H9 (cell line): Measurements from ENCODE around the gene COP1. TPM values are rescaled to one million over a fixed set of nuclear protein-coding genes. Genes with fewer than 3 reads are reported as not detected.

Experiments
- DNase-seq: peaks from one replicate; pipeline ENCODE4 v3.0.0-alpha.2; 2017
- H2AFZ ChIP-seq: one replicate; pipeline ENCODE4 v1.6.1; 2013; ENCODE audit warnings: mild to moderate bottlenecking, low read length, control low read depth, moderate library complexity
- H2AK5ac ChIP-seq: 2 replicates; pipeline ENCODE4 v1.6.1; 2013; ENCODE audit warnings: low read length, control low read depth, mixed read lengths; ENCODE audit not compliant: insufficient read length
- H2BK120ac ChIP-seq: one replicate; pipeline ENCODE4 v1.6.1; 2013; ENCODE audit warnings: low read depth, mild to moderate bottlenecking, low read length, control low read depth, inconsistent platforms; ENCODE audit not compliant: poor library complexity, severe bottlenecking
- H2BK12ac ChIP-seq: 2 replicates; pipeline ENCODE4 v1.6.1; 2013; ENCODE audit warnings: low read length, control low read depth, mixed read lengths, low read depth; ENCODE audit not compliant: insufficient read length
- H2BK15ac ChIP-seq: 2 replicates; pipeline ENCODE4 v1.6.1; 2013; ENCODE audit warnings: low read depth, low read length, control low read depth
- H2BK20ac ChIP-seq: one replicate; pipeline ENCODE4 v1.6.1; 2013; ENCODE audit warnings: low read depth, mild to moderate bottlenecking, low read length, control low read depth, inconsistent platforms; ENCODE audit not compliant: poor library complexity, severe bottlenecking
- H2BK5ac ChIP-seq: 2 replicates; pipeline ENCODE4 v1.6.1; 2013; ENCODE audit warnings: low read length, control low read depth, mixed read lengths; ENCODE audit not compliant: insufficient read length
- H3K14ac ChIP-seq: 2 replicates; pipeline ENCODE4 v1.6.1; 2013; ENCODE audit warnings: low read length, control low read depth; ENCODE audit not compliant: insufficient read depth
- H3K18ac ChIP-seq: 2 replicates; pipeline ENCODE4 v1.6.1; 2013; ENCODE audit warnings: low read depth, mild to moderate bottlenecking, mixed read lengths, low read length, control low read depth; ENCODE audit not compliant: insufficient read length
- H3K23ac ChIP-seq: 2 replicates; pipeline ENCODE4 v1.6.1; 2013; ENCODE audit warnings: low read length, control low read depth, mixed read lengths, low read depth; ENCODE audit not compliant: insufficient read length
- H3K23me2 ChIP-seq: 2 replicates; pipeline ENCODE4 v1.6.1; 2013; ENCODE audit warnings: low read depth, mild to moderate bottlenecking, mixed read lengths, low read length, control low read depth; ENCODE audit not compliant: insufficient read length, poor library complexity, severe bottlenecking
- H3K27ac ChIP-seq: 2 replicates; pipeline ENCODE4 v1.5.1; 2013; ENCODE audit warnings: low read length, control low read depth, mixed read lengths, low read depth; ENCODE audit not compliant: insufficient read length
- H3K27me3 ChIP-seq: 2 replicates; pipeline ENCODE4 v1.6.1; 2013; ENCODE audit warnings: low read length, control low read depth, inconsistent platforms; ENCODE audit not compliant: insufficient read depth
- H3K4ac ChIP-seq: 2 replicates; pipeline ENCODE4 v1.6.1; 2013; ENCODE audit warnings: low read depth, mild to moderate bottlenecking, control low read depth, inconsistent platforms, low read length, moderate library complexity
- H3K4me1 ChIP-seq: 2 replicates; pipeline ENCODE4 v1.6.1; 2013; ENCODE audit warnings: low read length, control low read depth, inconsistent platforms; ENCODE audit not compliant: insufficient read depth
- H3K4me2 ChIP-seq: 2 replicates; pipeline ENCODE4 v1.6.1; 2013; ENCODE audit warnings: low read length, control low read depth, mixed read lengths; ENCODE audit not compliant: insufficient read length, insufficient read depth
- H3K56ac ChIP-seq: 2 replicates; pipeline ENCODE4 v1.6.1; 2013; ENCODE audit warnings: low read depth, mild to moderate bottlenecking, mixed read lengths, low read length, control low read depth; ENCODE audit not compliant: insufficient read length
- H3K79me1 ChIP-seq: 2 replicates; pipeline ENCODE4 v1.6.1; 2013; ENCODE audit warnings: low read depth, mild to moderate bottlenecking, moderate library complexity, low read length, control low read depth, inconsistent platforms; ENCODE audit not compliant: insufficient read depth, poor library complexity, severe bottlenecking
- H3K79me2 ChIP-seq: 2 replicates; pipeline ENCODE4 v1.6.1; 2013; ENCODE audit warnings: low read length, control low read depth, inconsistent platforms; ENCODE audit not compliant: insufficient read depth
- H3K9ac ChIP-seq: 2 replicates; pipeline ENCODE4 v1.6.1; 2013; ENCODE audit warnings: low read length, control low read depth, mixed read lengths; ENCODE audit not compliant: insufficient read length; ENCODE audit errors: extremely low read depth
- H3K9me3 ChIP-seq: one replicate; pipeline ENCODE4 v1.6.1; 2013; ENCODE audit warnings: low read depth, low read length, inconsistent platforms; ENCODE audit not compliant: control insufficient read depth
- H3T11ph ChIP-seq: one replicate; pipeline ENCODE4 v1.6.1; 2013; ENCODE audit warnings: mild to moderate bottlenecking, low read length, control low read depth, inconsistent platforms
- H4K20me1 ChIP-seq: one replicate; pipeline ENCODE4 v1.6.1; 2013; ENCODE audit not compliant: control insufficient read depth, insufficient read length, insufficient read depth
- H4K5ac ChIP-seq: 2 replicates; pipeline ENCODE4 v1.6.1; 2013; ENCODE audit warnings: low read depth, mild to moderate bottlenecking, mixed read lengths, low read length, control low read depth; ENCODE audit not compliant: insufficient read length
- H4K8ac ChIP-seq: replicated peaks from 2 replicates; pipeline ENCODE4 v1.6.1; 2013; ENCODE audit warnings: low read length, control low read depth, mixed read lengths, low read depth; ENCODE audit not compliant: insufficient read length
- H4K91ac ChIP-seq: 2 replicates; pipeline ENCODE4 v1.6.1; 2013; ENCODE audit warnings: low read depth, mild to moderate bottlenecking, moderate library complexity, mixed read lengths, low read length, control low read depth; ENCODE audit not compliant: insufficient read length
- H3K27ac Mint-ChIP-seq, 3 experiments: 2 replicates in 2 of 3; 3 replicates in 1 of 3; pipeline ENCODE4 v1.8.0; 2020 to 2021; ENCODE audit warnings: mixed read lengths in 3 of 3, mild to moderate bottlenecking in 1 of 3, moderate library complexity in 1 of 3
- H3K27me3 Mint-ChIP-seq: 2 replicates; pipeline ENCODE4 v1.8.0; 2021; ENCODE audit warnings: low read depth, mild to moderate bottlenecking, moderate library complexity, mixed read lengths
- H3K36me3 Mint-ChIP-seq, 3 experiments: 2 replicates in 2 of 3; 3 replicates in 1 of 3; pipeline ENCODE4 v1.8.0; 2020 to 2021; ENCODE audit warnings: low read depth in 3 of 3, mixed read lengths in 3 of 3; ENCODE audit not compliant: insufficient read depth in 1 of 3
- H3K4me1 Mint-ChIP-seq, 2 experiments: 2 replicates each; pipeline ENCODE4 v1.8.0; 2020; ENCODE audit warnings: mixed read lengths in 2 of 2
- H3K4me3 Mint-ChIP-seq, 2 experiments: 2 replicates in 1 of 2; 3 replicates in 1 of 2; pipeline ENCODE4 v1.8.0; 2020 to 2021; ENCODE audit warnings: mild to moderate bottlenecking in 2 of 2, mixed read lengths in 2 of 2, moderate library complexity in 1 of 2
- H3K9me3 Mint-ChIP-seq, 2 experiments: 2 replicates in 1 of 2; 3 replicates in 1 of 2; pipeline ENCODE4 v1.8.0; 2020; ENCODE audit warnings: mild to moderate bottlenecking in 2 of 2, mixed read lengths in 2 of 2, moderate library complexity in 1 of 2
- WGBS: extraction: QIAGEN DNeasy Blood & Tissue Kit; methylation state at CpG from one replicate; pipeline ENCODE4 v1.1.7; 2013; ENCODE audit warnings: missing lambda C conversion rate, low lambda C conversion rate, mixed read lengths; ENCODE audit not compliant: insufficient read length; ENCODE audit errors: extremely low coverage; 5-methylcytosine and 5-hydroxymethylcytosine counted together
- total RNA-seq: library from RNA; stranded (reverse); gene quantifications from 2 replicates; pipeline ENCODE4 v1.2.1, GENCODE V29; 2021
- TF ChIP-seq, protein P1 (sequence below): fragments of 200-600 bp; sonication (generic); conservative IDR thresholded peaks from 3 replicates; pipeline ENCODE4 v1.8.0; 2021; ENCODE audit warnings: antibody characterized with exemption, mild to moderate bottlenecking

Gene COP1
- total RNA-seq, 1 experiment from 2014 or later, result 41.3 TPM

DNA sequence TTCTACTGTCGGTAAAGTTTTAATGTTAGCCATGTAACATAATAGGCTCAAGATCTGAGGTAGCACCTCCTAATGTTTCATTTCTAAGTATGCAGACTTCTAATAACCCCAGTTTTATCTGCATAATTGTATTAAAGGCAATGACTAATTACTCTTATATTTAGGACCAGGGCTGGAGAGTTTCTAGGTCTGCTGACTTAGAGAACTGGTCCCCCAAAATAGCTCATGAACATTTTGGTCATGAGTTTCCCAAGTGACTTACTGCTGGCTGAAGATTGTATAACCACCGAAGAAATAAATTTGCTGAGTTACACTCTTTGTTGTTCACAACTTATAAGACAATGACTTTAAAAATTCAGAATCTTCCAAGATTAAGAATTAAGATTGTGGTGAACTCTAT lies 265.9 kb downstream of the COP1 start:
- Histone ChIP-seq H3K23ac (no peak overlapping the region), H2BK5ac (no peak overlapping the region), H2BK120ac (no peak overlapping the region), H4K5ac (no peak overlapping the region), H3K27me3 (no peaks in the 10 kb centered on the region), H2AFZ (no peak overlapping the region), H3K79me1 (peaks cover 2% of the 10 kb centered on the region), H3T11ph (no peak overlapping the region), H4K91ac (no peak overlapping the region), H2BK20ac (no peak overlapping the region), H3K23me2 (no peaks in the 10 kb centered on the region), H3K79me2 (no peaks in the 10 kb centered on the region), H4K20me1 (no peaks in the 10 kb centered on the region), H3K56ac (no peak overlapping the region), H3K14ac (no peak overlapping the region), H2BK15ac (no peak overlapping the region), H3K4me2 (no peak overlapping the region), H3K4ac (no peak overlapping the region), H4K8ac (no peak overlapping the region), H3K4me1 (no peaks in the 10 kb centered on the region), H2AK5ac (no peak overlapping the region), H3K18ac (no peak overlapping the region), H3K9me3 (no peaks in the 10 kb centered on the region), H2BK12ac (no peak overlapping the region), H3K27ac (no peak overlapping the region), H3K9ac (no peak overlapping the region)
- no CpG with 5 or more reads among the region's 2 CpGs for WGBS
- H3K9me3 Mint-ChIP-seq, result no peaks in the 10 kb centered on the region
- H3K27me3 Mint-ChIP-seq, result no peaks in the 10 kb centered on the region
- no peak overlapping the region for H3K27ac Mint-ChIP-seq
- peaks cover 2 to 43% (median 34%) of the 10 kb centered on the region in 3 experiments for H3K36me3 Mint-ChIP-seq
- H3K4me1 Mint-ChIP-seq, result peaks cover 7 to 10% of the 10 kb centered on the region in 2 experiments
- TF ChIP-seq, protein P1, sequence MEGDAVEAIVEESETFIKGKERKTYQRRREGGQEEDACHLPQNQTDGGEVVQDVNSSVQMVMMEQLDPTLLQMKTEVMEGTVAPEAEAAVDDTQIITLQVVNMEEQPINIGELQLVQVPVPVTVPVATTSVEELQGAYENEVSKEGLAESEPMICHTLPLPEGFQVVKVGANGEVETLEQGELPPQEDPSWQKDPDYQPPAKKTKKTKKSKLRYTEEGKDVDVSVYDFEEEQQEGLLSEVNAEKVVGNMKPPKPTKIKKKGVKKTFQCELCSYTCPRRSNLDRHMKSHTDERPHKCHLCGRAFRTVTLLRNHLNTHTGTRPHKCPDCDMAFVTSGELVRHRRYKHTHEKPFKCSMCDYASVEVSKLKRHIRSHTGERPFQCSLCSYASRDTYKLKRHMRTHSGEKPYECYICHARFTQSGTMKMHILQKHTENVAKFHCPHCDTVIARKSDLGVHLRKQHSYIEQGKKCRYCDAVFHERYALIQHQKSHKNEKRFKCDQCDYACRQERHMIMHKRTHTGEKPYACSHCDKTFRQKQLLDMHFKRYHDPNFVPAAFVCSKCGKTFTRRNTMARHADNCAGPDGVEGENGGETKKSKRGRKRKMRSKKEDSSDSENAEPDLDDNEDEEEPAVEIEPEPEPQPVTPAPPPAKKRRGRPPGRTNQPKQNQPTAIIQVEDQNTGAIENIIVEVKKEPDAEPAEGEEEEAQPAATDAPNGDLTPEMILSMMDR, result no peak
- H3K4me3 Mint-ChIP-seq, result no peak overlapping the region
- DNase-seq, result no peak
